GM12873 (cell line): ENCODE data around the gene C19orf38.

Source experiments
- TF ChIP-seq, protein P1 (sequence below): IDR thresholded peaks from 2 replicates; pipeline ENCODE4 v1.5.1; 2012; ENCODE audit warnings: low read depth, mild to moderate bottlenecking, moderate library complexity, low read length, control low read depth; ENCODE audit not compliant: insufficient read depth; ENCODE audit errors: missing control alignments

Gene C19orf38

DNA sequence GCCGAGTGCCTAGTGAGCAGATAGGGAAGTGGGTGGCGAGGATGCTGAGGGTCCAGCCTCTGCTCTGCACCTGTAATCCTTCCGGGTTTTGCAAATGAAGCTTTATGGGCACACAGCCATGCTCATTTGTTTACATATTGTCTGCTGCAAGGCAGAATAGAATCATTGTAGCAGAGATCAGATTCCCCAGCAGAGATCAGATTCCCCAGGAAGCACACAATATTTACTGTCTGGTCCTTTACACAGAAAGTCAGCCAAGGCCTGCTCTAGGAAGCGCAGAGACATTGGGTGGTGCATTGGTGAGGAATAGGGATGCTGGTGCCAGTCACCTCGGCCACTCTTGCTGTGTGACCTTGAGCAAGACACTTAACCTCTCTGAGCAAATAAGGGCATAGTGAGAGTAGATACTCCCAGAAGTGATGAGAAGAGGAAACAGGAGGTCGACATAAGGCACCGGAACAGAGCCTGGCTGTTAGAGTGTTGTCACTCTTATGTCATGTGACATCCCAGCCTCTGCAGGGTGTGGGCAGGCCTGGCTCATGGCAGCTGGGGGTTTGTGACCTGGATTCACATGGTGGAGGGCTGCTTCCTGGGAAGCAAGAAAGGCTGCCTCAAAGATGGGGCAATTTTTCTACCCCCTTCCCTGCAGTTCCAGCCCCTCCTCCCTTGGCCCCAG, 48.8 kb downstream of the C19orf38 start:
- TF ChIP-seq, protein P1, sequence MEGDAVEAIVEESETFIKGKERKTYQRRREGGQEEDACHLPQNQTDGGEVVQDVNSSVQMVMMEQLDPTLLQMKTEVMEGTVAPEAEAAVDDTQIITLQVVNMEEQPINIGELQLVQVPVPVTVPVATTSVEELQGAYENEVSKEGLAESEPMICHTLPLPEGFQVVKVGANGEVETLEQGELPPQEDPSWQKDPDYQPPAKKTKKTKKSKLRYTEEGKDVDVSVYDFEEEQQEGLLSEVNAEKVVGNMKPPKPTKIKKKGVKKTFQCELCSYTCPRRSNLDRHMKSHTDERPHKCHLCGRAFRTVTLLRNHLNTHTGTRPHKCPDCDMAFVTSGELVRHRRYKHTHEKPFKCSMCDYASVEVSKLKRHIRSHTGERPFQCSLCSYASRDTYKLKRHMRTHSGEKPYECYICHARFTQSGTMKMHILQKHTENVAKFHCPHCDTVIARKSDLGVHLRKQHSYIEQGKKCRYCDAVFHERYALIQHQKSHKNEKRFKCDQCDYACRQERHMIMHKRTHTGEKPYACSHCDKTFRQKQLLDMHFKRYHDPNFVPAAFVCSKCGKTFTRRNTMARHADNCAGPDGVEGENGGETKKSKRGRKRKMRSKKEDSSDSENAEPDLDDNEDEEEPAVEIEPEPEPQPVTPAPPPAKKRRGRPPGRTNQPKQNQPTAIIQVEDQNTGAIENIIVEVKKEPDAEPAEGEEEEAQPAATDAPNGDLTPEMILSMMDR = no peak

DNA sequence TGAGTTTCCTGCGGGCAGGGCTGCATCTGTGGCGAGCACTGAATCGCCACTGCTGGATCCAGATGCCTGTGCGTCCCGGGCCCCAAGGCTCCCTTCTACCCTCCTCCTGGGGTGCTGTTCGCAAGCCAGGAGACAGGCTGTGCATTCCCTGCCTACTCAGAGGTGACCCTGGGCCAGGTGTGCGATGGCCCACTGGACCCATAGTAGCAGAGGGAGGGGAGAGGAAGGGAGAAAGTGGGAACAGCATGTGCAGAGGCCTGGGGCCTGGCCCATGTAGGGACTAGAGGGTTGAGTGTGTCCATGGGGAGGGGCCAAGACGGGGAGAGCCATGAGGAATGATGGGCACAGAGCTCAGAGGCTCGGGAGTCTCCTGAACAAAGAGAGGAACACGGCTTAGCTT, 50.4 kb downstream of the C19orf38 start:
- TF ChIP-seq, protein P1 = no peak

- TF ChIP-seq, protein P1 = no peak
Observed at GRCh38 chr19:10899151-10899653, 51.0 kb downstream of the C19orf38 start.

DNA sequence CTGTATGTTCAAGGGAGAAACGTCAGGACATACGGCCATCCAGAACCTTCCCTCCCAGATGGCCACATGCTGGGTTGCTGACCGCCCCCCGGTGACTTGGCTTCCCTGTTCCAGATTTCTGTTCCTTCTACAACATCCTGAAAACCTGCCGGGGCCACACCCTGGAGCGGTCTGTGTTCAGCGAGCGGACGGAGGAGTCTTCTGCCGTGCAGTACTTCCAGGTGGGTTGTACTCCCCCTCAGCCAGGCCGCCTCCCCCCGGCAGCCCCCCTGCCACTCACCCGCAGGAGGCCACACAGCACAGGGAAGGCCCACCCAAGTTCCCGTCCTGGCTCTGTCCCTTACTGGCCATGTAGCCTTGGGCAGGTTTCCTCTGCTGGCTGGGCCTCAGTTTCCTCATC, 59.7 kb downstream of the C19orf38 start:
- TF ChIP-seq, protein P1 = no peak

GRCh38 chr19:10908380-10908960, 60.3 kb downstream of the C19orf38 start:
- TF ChIP-seq, protein P1 = no peak

DNA sequence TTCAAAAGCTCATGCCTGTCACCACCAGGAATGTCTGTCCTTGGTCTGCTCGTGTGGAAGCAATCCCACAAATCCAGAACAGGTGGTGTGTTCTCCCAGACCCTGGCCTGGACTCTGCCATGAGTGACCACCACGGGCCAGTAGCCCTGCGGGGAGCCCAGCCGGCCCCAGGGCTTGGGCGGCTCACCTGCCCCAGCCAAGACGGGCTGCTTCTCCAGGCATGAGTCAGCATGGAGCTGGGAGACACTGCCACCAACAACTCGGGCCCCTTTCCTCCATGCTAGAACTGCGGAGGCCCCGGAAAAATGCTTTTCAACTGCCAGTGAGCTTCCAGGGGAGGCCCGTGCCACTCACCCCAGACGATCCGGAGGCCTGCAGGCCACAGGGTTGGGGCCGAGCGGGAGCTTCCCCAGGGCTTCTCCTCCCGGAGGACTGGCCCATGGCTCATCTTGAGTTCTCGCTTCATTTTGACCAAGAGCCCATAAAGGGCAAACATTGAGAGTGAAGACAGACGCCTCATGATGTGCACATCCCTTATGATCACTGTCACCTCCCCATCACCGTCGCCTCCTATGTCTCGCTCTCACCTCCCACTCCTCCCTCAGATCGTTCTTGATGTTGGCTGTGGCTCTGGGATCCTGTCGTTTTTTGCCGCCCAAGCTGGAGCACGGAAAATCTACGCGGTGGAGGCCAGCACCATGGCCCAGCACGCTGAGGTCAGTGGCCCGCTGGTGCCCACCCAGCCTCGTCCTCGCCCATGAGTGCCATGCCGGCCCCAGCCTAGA, 63.6 kb downstream of the C19orf38 start:
- TF ChIP-seq, protein P1 = no peak

DNA sequence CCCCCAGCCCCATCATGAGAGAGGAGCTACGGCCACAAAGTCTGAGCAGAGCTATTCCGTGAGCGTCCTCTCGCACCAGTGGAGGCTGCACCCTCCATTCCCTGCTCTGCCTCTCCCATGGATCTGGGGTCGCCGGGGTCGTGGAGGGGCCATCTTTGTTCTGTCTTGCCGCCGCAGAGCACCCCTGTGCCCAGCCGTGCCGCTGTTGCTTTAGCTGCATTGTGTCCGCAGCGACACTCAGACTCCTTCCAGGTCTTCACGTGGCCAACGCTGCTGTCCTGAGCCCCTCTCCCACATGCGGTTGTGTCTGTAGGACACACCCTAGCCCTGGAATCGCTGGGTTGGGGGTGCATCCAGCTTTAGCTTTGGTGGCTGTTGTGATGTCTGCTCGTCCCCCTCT, 64.4 kb downstream of the C19orf38 start:
- TF ChIP-seq, protein P1 = no peak
